NB4 (cell line): ENCODE data around the gene PDE8B.

Experiments
- MAX ChIP-seq: IDR thresholded peaks from 2 replicates; pipeline ENCODE4 v1.6.1; 2011; ENCODE audit warnings: low read depth, low read length
- MYC ChIP-seq: IDR thresholded peaks from 2 replicates; pipeline ENCODE4 v1.6.1; 2011; ENCODE audit warnings: low read depth, low read length
- POLR2A ChIP-seq: IDR thresholded peaks from 2 replicates; pipeline ENCODE4 v1.6.1; 2011; ENCODE audit warnings: mild to moderate bottlenecking; ENCODE audit not compliant: insufficient read length; ENCODE audit errors: extremely low read depth
- TF ChIP-seq, protein P1 (sequence below): IDR thresholded peaks from one replicate; pipeline ENCODE4 v1.5.1; 2012; ENCODE audit warnings: low read depth, low read length

- TF ChIP-seq MAX (no peak), MYC (no peak), POLR2A (no peak)
- TF ChIP-seq, protein P1, sequence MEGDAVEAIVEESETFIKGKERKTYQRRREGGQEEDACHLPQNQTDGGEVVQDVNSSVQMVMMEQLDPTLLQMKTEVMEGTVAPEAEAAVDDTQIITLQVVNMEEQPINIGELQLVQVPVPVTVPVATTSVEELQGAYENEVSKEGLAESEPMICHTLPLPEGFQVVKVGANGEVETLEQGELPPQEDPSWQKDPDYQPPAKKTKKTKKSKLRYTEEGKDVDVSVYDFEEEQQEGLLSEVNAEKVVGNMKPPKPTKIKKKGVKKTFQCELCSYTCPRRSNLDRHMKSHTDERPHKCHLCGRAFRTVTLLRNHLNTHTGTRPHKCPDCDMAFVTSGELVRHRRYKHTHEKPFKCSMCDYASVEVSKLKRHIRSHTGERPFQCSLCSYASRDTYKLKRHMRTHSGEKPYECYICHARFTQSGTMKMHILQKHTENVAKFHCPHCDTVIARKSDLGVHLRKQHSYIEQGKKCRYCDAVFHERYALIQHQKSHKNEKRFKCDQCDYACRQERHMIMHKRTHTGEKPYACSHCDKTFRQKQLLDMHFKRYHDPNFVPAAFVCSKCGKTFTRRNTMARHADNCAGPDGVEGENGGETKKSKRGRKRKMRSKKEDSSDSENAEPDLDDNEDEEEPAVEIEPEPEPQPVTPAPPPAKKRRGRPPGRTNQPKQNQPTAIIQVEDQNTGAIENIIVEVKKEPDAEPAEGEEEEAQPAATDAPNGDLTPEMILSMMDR: no peak
Observed at GRCh38 chr5:77454123-77454522, 243.6 kb downstream of the PDE8B start.
